MCF 10A (cell line): ENCODE data around the gene TOMT. TPM values are rescaled to one million over a fixed set of nuclear protein-coding genes. Genes with fewer than 3 reads are reported as not detected.
A peak's percentile ranks its signal among the peaks of the same experiment; 100 is the strongest.

Experiments used
- BruUV-seq: library from RNA; stranded (reverse); fragments of 400-500 nt; replicated peaks from 2 replicates; lab custom pipeline; 2021; lab: Mats Ljungman, UMichigan
- CTCF ChIA-PET: fragments of 300-600 bp; sonication (Branson Sonifier 250); formaldehyde crosslinking; extraction: SDS; loops from one replicate; lab custom pipeline; 2021; ENCODE audit warnings: antibody characterized with exemption, inconsistent platforms; lab: Yijun Ruan, JAX
- POLR2A ChIA-PET: fragments of 300-600, 350-650 bp; sonication (Branson Sonifier 250); formaldehyde crosslinking; extraction: SDS; loops from one replicate; lab custom pipeline; 2020; ENCODE audit warnings: antibody characterized with exemption, inconsistent platforms; lab: Yijun Ruan, JAX
- DNase-seq: peaks from one replicate; pipeline ENCODE4 v3.0.0-alpha.2; 2018; ENCODE audit not compliant: unreplicated experiment
- H3K27ac Mint-ChIP-seq: one replicate; pipeline ENCODE4 v1.8.0; 2022; ENCODE audit warnings: mild to moderate bottlenecking, low read depth, mixed read lengths; ENCODE audit not compliant: unreplicated experiment
- H3K27me3 Mint-ChIP-seq: one replicate; pipeline ENCODE4 v1.8.0; 2022; ENCODE audit warnings: mixed read lengths; ENCODE audit not compliant: insufficient read depth, unreplicated experiment
- H3K36me3 Mint-ChIP-seq: one replicate; pipeline ENCODE4 v1.8.0; 2022; ENCODE audit warnings: mild to moderate bottlenecking, moderate library complexity, mixed read lengths; ENCODE audit not compliant: insufficient read depth, unreplicated experiment
- H3K4me1 Mint-ChIP-seq: one replicate; pipeline ENCODE4 v1.8.0; 2022; ENCODE audit warnings: mixed read lengths; ENCODE audit not compliant: insufficient read depth, unreplicated experiment
- H3K4me3 Mint-ChIP-seq: one replicate; pipeline ENCODE4 v1.8.0; 2022; ENCODE audit warnings: mild to moderate bottlenecking, moderate library complexity, mixed read lengths; ENCODE audit not compliant: unreplicated experiment
- H3K9me3 Mint-ChIP-seq: one replicate; pipeline ENCODE4 v1.8.0; 2022; ENCODE audit warnings: mixed read lengths; ENCODE audit not compliant: unreplicated experiment
- intact Hi-C: fragments of 100-400 bp; cut with micrococcal nuclease; formaldehyde crosslinking; loops from 2 replicates; pipeline ENCODE4 v1.14.1; 2022
- total RNA-seq: library from RNA; stranded (reverse); gene quantifications from 2 replicates; pipeline ENCODE4 v1.2.3, GENCODE V29; 2022
- TF ChIP-seq, protein P1 (sequence below): fragments of 200-600 bp; IDR thresholded peaks from one replicate; pipeline ENCODE4 v1.8.0; 2022; ENCODE audit warnings: antibody characterized with exemption, mild to moderate bottlenecking; ENCODE audit not compliant: unreplicated experiment

The TOMT gene
- total RNA-seq, 1 experiment from 2014 or later = not detected

DNA sequence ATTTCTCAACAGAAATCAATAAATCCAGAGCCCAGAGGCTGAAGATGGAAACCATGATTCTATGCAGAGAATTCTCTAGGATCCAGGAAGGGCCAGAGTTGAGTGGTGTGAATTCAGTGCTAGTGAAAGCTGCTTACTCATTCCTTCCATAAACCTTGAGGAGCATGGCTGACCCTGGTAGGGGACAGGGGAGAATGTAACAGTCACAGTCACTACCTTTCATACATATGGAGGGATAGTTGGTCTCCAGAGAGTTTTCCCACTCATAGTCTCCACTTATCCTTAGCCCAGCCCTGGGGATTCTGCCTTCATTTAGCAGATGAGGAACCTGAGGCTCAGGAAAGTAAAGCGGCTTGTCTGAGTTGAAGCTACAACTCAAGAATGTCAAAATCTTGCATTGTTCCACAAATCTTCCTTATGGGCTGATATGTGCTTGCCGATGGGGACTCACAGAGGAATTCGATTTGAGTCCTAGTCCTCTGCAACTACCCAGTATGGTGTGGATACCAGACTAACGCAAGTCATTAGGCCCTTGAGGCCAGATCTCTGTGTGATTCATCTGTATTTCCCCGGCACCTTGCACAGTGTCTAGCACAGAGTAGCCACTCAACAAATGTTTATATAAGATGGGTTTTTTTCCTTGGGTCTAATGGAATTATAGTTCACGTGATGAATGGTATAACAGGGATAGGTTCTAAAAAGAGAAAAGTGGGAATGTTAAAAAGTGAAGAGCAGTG, 10.5 kb downstream of the TOMT start:
- Mint-ChIP-seq H3K9me3 (no peaks in the 10 kb centered on the region), H3K27ac (peak overlapping the region; percentile 3), H3K27me3 (no peaks in the 10 kb centered on the region), H3K36me3 (peaks cover 14% of the 10 kb centered on the region), H3K4me1 (peaks cover 14% of the 10 kb centered on the region), H3K4me3 (no peak overlapping the region)
- DNase-seq = no peak
- TF ChIP-seq, protein P1, sequence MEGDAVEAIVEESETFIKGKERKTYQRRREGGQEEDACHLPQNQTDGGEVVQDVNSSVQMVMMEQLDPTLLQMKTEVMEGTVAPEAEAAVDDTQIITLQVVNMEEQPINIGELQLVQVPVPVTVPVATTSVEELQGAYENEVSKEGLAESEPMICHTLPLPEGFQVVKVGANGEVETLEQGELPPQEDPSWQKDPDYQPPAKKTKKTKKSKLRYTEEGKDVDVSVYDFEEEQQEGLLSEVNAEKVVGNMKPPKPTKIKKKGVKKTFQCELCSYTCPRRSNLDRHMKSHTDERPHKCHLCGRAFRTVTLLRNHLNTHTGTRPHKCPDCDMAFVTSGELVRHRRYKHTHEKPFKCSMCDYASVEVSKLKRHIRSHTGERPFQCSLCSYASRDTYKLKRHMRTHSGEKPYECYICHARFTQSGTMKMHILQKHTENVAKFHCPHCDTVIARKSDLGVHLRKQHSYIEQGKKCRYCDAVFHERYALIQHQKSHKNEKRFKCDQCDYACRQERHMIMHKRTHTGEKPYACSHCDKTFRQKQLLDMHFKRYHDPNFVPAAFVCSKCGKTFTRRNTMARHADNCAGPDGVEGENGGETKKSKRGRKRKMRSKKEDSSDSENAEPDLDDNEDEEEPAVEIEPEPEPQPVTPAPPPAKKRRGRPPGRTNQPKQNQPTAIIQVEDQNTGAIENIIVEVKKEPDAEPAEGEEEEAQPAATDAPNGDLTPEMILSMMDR = no peak
- intact Hi-C loops = no loop called here
- ChIA-PET POLR2A (interaction anchor here (1.4 to 1.8 kb wide), 3 partner anchors 12 to 14 kb away, joined by 3 to 4 read pairs (median 4); no protein-coding TSS in a partner anchor), CTCF (no interaction called here)
- no TSS peak for BruUV-seq

DNA sequence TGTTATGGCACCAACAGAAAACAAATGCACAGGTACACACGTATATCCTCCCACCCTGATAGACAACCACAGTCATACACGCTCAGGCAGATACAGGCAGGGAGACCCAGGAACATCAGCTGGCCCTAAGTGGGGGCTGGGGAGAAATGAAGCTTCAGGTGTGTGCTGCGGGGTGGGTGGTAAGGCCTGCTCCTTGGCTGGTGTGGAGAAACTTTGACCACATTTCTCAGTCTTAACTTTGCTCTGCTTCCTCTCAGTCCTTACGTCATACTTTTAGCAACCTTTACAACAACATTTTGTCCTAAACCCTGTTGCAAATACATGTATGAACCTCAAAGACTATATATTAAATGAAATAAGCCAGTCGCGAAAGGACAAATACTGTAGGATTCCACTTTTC, 13.5 kb downstream of the TOMT start:
- no peaks in the 10 kb centered on the region for H3K4me1 Mint-ChIP-seq

DNA sequence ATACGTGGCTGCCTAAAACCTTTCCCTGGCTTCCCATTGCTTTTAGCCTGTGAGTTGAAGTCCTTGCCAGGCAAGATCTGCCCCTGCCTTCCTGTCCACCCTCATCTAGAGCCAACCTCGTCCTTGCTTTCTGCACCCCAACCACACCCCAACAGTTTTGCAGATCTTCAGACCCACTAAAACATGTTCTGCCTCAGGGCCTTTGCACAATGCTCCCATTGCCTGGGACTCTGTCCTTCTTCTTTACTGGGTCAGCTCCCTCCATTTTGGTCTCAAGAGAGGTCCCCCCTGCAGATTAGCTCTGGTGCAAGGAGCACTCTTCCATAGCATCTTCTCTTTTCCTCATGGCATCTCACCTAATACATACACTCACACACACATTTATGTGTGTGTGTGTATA, 15.2 kb downstream of the TOMT start:
- Mint-ChIP-seq H3K27ac (no peak overlapping the region), H3K4me3 (no peak overlapping the region), H3K36me3 (peaks cover 7% of the 10 kb centered on the region), H3K4me1 (no peaks in the 10 kb centered on the region), H3K27me3 (no peaks in the 10 kb centered on the region), H3K9me3 (no peaks in the 10 kb centered on the region)
- DNase-seq = no peak
- intact Hi-C loops = no loop called here
- TF ChIP-seq, protein P1 = no peak
- POLR2A ChIA-PET = interaction anchor here (0.8 to 2.3 kb wide), 2 partner anchors 8 to 20 kb away, joined by 4 to 6 read pairs; partner anchors contain the start of gene ANAPC15
- BruUV-seq = no TSS peak
- CTCF ChIA-PET = no interaction called here

More for the DNA sequence above, 13.5 kb downstream of the TOMT start:
- peaks cover 7% of the 10 kb centered on the region for H3K36me3 Mint-ChIP-seq
- DNase-seq = no peak
- H3K27ac Mint-ChIP-seq = no peak overlapping the region
- intact Hi-C loops = no loop called here
- TF ChIP-seq, protein P1 = no peak
- no peaks in the 10 kb centered on the region for H3K9me3 Mint-ChIP-seq
- CTCF ChIA-PET = interaction anchor here (0.7 to 2.0 kb wide), 4 partner anchors 11 to 65 kb away, joined by 3 to 9 read pairs (median 6); no protein-coding TSS in a partner anchor
- POLR2A ChIA-PET = interaction anchor here (0.8 to 1.4 kb wide), 2 partner anchors 22 to 24 kb away, joined by 3 to 4 read pairs; no protein-coding TSS in a partner anchor
- no peaks in the 10 kb centered on the region for H3K27me3 Mint-ChIP-seq
- H3K4me3 Mint-ChIP-seq = no peak overlapping the region
- no TSS peak for BruUV-seq

- Mint-ChIP-seq H3K4me3 (no peak overlapping the region), H3K4me1 (no peaks in the 10 kb centered on the region), H3K9me3 (no peaks in the 10 kb centered on the region), H3K36me3 (peaks cover 7% of the 10 kb centered on the region), H3K27ac (no peak overlapping the region), H3K27me3 (no peaks in the 10 kb centered on the region)
- no peak for DNase-seq
- intact Hi-C loops = no loop called here
- ChIA-PET POLR2A (interaction anchor here (1.1 to 2.3 kb wide), 4 partner anchors 10 to 22 kb away, joined by 3 to 6 read pairs (median 5); partner anchors contain the start of gene ANAPC15), CTCF (no interaction called here)
- BruUV-seq = no TSS peak
- TF ChIP-seq, protein P1 = no peak
Measured at GRCh38 chr11:72122607-72123006, 16.9 kb downstream of the TOMT start.
